T-cell (primary cell): ENCODE measurements around the gene MED19. TPM values are rescaled to one million over a fixed set of nuclear protein-coding genes. Genes with fewer than 3 reads are reported as not detected.

Source experiments
- ATAC-seq, 4 experiments: fragments of 200-7000 bp in 3 of 4; fragments of 150-1000 bp in 1 of 4; cut with Tn5 transposase; replicated peaks in 1 of 4; 1 replicate in 3 of 4; 2 replicates in 1 of 4; pipeline ENCODE4 v1.10.0; 2021; ENCODE audit warnings: moderate library complexity in 3 of 4, mild to moderate bottlenecking in 2 of 4, moderate number of reproducible peaks in 1 of 4
- CTCF ChIA-PET, 2 donors: fragments of 300-600 bp; sonication (Branson Sonifier 250); formaldehyde crosslinking; loops; one replicate each; lab custom pipeline; 2022; ENCODE audit warnings: antibody characterized with exemption in 2 of 2; lab: Charles Lee
- POLR2A ChIA-PET, 2 donors: fragments of 300-600 bp; sonication (Branson Sonifier 250); formaldehyde crosslinking; loops; one replicate each; lab custom pipeline; 2022; ENCODE audit warnings: antibody characterized with exemption in 2 of 2; lab: Charles Lee
- DNase-seq, 35 experiments: peaks; one replicate each; pipeline versions ENCODE4 v3.0.0 to v3.0.0-alpha.2; 2013 to 2023
- H3K27ac ChIP-seq: one replicate; pipeline ENCODE4 v1.5.1; 2013; ENCODE audit warnings: low read length
- H3K27me3 ChIP-seq, 2 experiments: replicated peaks in 1 of 2; 1 replicate in 1 of 2; 2 replicates in 1 of 2; pipeline versions ENCODE4 v1.6.1 to v1.7.0; 2013; ENCODE audit warnings: low read length in 1 of 2, mixed read lengths in 1 of 2; ENCODE audit not compliant: control insufficient read depth in 2 of 2, insufficient read depth in 2 of 2; ENCODE audit errors: extremely low read depth in 1 of 2
- H3K36me3 ChIP-seq, 2 donors: 1 replicate in 1 of 2; 2 replicates in 1 of 2; pipeline versions ENCODE4 v1.6.1 to v1.7.0; 2013; ENCODE audit warnings: low read length in 1 of 2; ENCODE audit not compliant: control insufficient read depth in 2 of 2, insufficient read depth in 1 of 2; ENCODE audit errors: extremely low read depth in 1 of 2
- H3K4me1 ChIP-seq, 2 experiments: 1 replicate in 1 of 2; 2 replicates in 1 of 2; pipeline versions ENCODE4 v1.6.1 to v1.7.0; 2013; ENCODE audit warnings: low read length in 2 of 2, mixed read lengths in 1 of 2; ENCODE audit not compliant: insufficient read depth in 2 of 2, control insufficient read depth in 1 of 2; ENCODE audit errors: extremely low read depth in 1 of 2
- H3K4me3 ChIP-seq, 2 donors: 1 replicate in 1 of 2; 2 replicates in 1 of 2; pipeline versions ENCODE4 v1.5.1 to v1.7.0; 2013; ENCODE audit warnings: mild to moderate bottlenecking in 2 of 2, low read length in 1 of 2, moderate library complexity in 1 of 2; ENCODE audit not compliant: control insufficient read depth in 1 of 2; ENCODE audit errors: extremely low read depth in 1 of 2
- H3K9me3 ChIP-seq: 2 replicates; pipeline ENCODE4 v1.7.0; 2013
- H3K27ac Mint-ChIP-seq, 2 donors: one replicate each; pipeline ENCODE4 v1.8.0; 2020 to 2021; ENCODE audit warnings: mild to moderate bottlenecking in 2 of 2, mixed read lengths in 2 of 2
- H3K27me3 Mint-ChIP-seq, 2 donors: one replicate each; pipeline ENCODE4 v1.8.0; 2021 to 2022; ENCODE audit warnings: mixed read lengths in 2 of 2
- H3K36me3 Mint-ChIP-seq: one replicate; pipeline ENCODE4 v1.8.0; 2021; ENCODE audit warnings: mixed read lengths
- H3K4me1 Mint-ChIP-seq, 3 donors: one replicate each; pipeline ENCODE4 v1.8.0; 2020 to 2022; ENCODE audit warnings: mixed read lengths in 3 of 3, mild to moderate bottlenecking in 1 of 3
- H3K4me3 Mint-ChIP-seq, 3 donors: one replicate each; pipeline ENCODE4 v1.8.0; 2020 to 2022; ENCODE audit warnings: mild to moderate bottlenecking in 3 of 3, mixed read lengths in 3 of 3, moderate library complexity in 3 of 3
- H3K9me3 Mint-ChIP-seq, 3 donors: one replicate each; pipeline ENCODE4 v1.8.0; 2020 to 2022; ENCODE audit warnings: mixed read lengths in 3 of 3
- whole genome bisulfite sequencing: methylation state at CpG from one replicate; pipeline ENCODE4 v1.1.5; 2013; ENCODE audit warnings: missing lambda C conversion rate; ENCODE audit not compliant: insufficient coverage; 5-methylcytosine and 5-hydroxymethylcytosine counted together
- total RNA-seq, 35 experiments: library from RNA in 6 of 35; stranded (reverse) in 6 of 35; fragments of 120-200 nt in 1 of 35; gene quantifications; one replicate each; pipeline versions ENCODE4 v1.2.1 to v1.2.4 and lab custom pipeline; 2013 to 2026

MED19 gene
- total RNA-seq, 5 donors from 2014 or later (not counting 1 experiment from before 2014, with no cell fraction given), result 11.4 to 14.8 (median 12.7) TPM

GRCh38 chr11:57746920-57747319 is 34.9 kb upstream of the MED19 start:
- no peak for ATAC-seq
- Histone ChIP-seq H3K4me1 (peaks cover 9 to 22% of the 10 kb centered on the region in 2 experiments), H3K36me3 (peaks cover 15 to 35% of the 10 kb centered on the region in 2 donors), H3K27me3 (no peaks in the 10 kb centered on the region), H3K4me3 (no peak overlapping the region), H3K9me3 (no peaks in the 10 kb centered on the region), H3K27ac (no peak overlapping the region)
- Mint-ChIP-seq H3K27me3 (no peaks in the 10 kb centered on the region), H3K9me3 (no peaks in the 10 kb centered on the region), H3K27ac (peak overlapping the region; percentile 53 to 62), H3K4me3 (no peak overlapping the region), H3K36me3 (peaks cover 24% of the 10 kb centered on the region), H3K4me1 (peaks cover 41 to 44% (median 43%) of the 10 kb centered on the region in 3 donors)
- CTCF ChIA-PET, result interaction anchor here (0.6 to 1.0 kb wide), 5 partner anchors 54 to 427 kb away, joined by 3 to 4 read pairs (median 4); no protein-coding TSS in a partner anchor
- DNase-seq, result no peak
- POLR2A ChIA-PET, result interaction anchor here (0.6 kb wide), 3 partner anchors 35 to 401 kb away, joined by 4 to 10 read pairs (median 5); partner anchors contain the start of gene MED19 (in 1 of the 2)
- no CpG with 5 or more reads among the region's 1 CpG for WGBS

DNA sequence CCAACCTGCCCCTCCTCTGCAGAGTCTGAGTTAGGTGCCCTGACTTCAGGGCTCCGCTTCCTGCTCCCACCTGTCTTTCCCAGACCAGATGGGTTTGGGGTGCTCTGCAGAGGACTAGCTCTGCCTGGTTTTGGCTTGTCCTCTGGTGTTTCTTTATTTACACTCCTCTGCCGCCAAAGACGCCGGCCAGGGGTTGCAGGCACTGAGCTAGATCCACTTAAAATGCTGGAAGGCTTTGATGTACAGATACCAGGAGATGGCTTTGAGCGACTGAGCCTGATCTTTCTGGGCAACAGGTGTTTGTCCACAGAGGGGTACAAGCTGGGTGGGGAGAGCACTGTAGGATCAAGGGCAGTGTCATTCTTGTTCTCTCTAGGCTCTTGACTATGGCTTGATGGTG is 33.2 kb upstream of the MED19 start:
- Mint-ChIP-seq H3K27me3 (no peaks in the 10 kb centered on the region), H3K4me1 (peaks cover 46 to 51% (median 49%) of the 10 kb centered on the region in 3 donors), H3K27ac (peak overlapping the region; percentile 55 to 59), H3K36me3 (peaks cover 25% of the 10 kb centered on the region), H3K9me3 (no peaks in the 10 kb centered on the region), H3K4me3 (no peak overlapping the region)
- peaks cover 9 to 28% of the 10 kb centered on the region in 2 experiments for H3K4me1 ChIP-seq
- DNase-seq (no peak), ATAC-seq (no peak)
- H3K9me3 ChIP-seq, result no peaks in the 10 kb centered on the region
- WGBS, result 94% methylated on average over 5 of the region's 5 CpGs
- CTCF ChIA-PET, result no interaction called here
- POLR2A ChIA-PET, result no interaction called here
- peaks cover 15 to 35% of the 10 kb centered on the region in 2 donors for H3K36me3 ChIP-seq
- H3K27ac ChIP-seq, result no peak overlapping the region
- H3K27me3 ChIP-seq, result no peaks in the 10 kb centered on the region
- no peak overlapping the region for H3K4me3 ChIP-seq

GRCh38 chr11:57744357-57744756 is 32.3 kb upstream of the MED19 start:
- WGBS, result 100% methylated on average over 1 of the region's 2 CpGs
- Histone ChIP-seq H3K4me1 (peaks cover 9 to 28% of the 10 kb centered on the region in 2 experiments), H3K9me3 (no peaks in the 10 kb centered on the region), H3K27ac (no peak overlapping the region), H3K4me3 (no peak overlapping the region), H3K27me3 (no peaks in the 10 kb centered on the region), H3K36me3 (peaks cover 15 to 35% of the 10 kb centered on the region in 2 donors)
- peaks cover 46 to 51% (median 51%) of the 10 kb centered on the region in 3 donors for H3K4me1 Mint-ChIP-seq
- peak overlapping the region; percentile 53 to 79 for H3K27ac Mint-ChIP-seq
- peak overlapping the region in 2 of 3 donors; percentile 18 to 39 for H3K4me3 Mint-ChIP-seq
- H3K27me3 Mint-ChIP-seq, result no peaks in the 10 kb centered on the region
- H3K9me3 Mint-ChIP-seq, result no peaks in the 10 kb centered on the region
- ATAC-seq, result no peak
- H3K36me3 Mint-ChIP-seq, result peaks cover 28% of the 10 kb centered on the region
- no peak for DNase-seq
- ChIA-PET CTCF (interaction anchor here in 1 of 2 donors (0.5 kb wide), 2 partner anchors 12 to 32 kb away, joined by 3 to 4 read pairs; partner anchors contain the start of genes MED19 and TMX2), POLR2A (no interaction called here)

DNA sequence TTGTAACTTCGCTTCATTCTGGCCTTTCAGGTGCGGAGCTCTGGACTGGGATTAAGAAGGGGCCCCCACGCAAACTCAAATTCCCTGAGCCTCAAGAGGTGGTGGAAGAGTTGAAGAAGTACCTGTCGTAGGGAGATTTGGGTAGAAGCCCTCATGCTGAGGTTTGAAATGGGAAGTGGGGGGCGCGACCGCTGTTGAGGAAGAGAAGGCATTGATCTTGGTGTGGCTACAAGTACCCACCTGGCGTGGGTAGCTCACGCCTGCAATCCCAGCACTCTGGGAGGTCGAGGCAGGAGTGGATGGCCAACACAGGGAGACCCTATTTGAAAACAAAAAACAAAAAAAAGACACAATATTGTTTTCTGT is 30.1 kb upstream of the MED19 start:
- Mint-ChIP-seq H3K4me3 (peak overlapping the region; percentile 93 to 99 (median 96)), H3K27ac (peak overlapping the region; percentile 97 to 99), H3K9me3 (no peaks in the 10 kb centered on the region), H3K27me3 (no peaks in the 10 kb centered on the region), H3K36me3 (peaks cover 42% of the 10 kb centered on the region), H3K4me1 (peaks cover 43 to 49% (median 46%) of the 10 kb centered on the region in 3 donors)
- WGBS, result 5% methylated on average over 7 of the region's 10 CpGs
- no peak for DNase-seq
- ATAC-seq, result no peak
- POLR2A ChIA-PET, result interaction anchor here (0.5 to 1.7 kb wide), 7 partner anchors 30 to 322 kb away, joined by 3 to 6 read pairs (median 4); partner anchors contain the start of genes MED19 (in 1 of the 2) and TMX2 (in 1 of the 2)
- Histone ChIP-seq H3K4me3 (peak overlapping the region; percentile 73 to 74), H3K9me3 (no peaks in the 10 kb centered on the region), H3K36me3 (peaks cover 15 to 56% of the 10 kb centered on the region in 2 donors), H3K4me1 (peaks cover 9 to 28% of the 10 kb centered on the region in 2 experiments), H3K27me3 (no peaks in the 10 kb centered on the region), H3K27ac (peak overlapping the region; percentile 86)
- CTCF ChIA-PET, result interaction anchor here (0.6 to 2.3 kb wide), 6 partner anchors 27 to 826 kb away, joined by 3 to 22 read pairs (median 3); no protein-coding TSS in a partner anchor

GRCh38 chr11:57741132-57742086 is 29.4 kb upstream of the MED19 start, which contains the start of gene SELENOH:
TSS of gene SELENOH (plus strand) at chr11:57741491. CDS start at chr11:57741596, 105 bp downstream.
- Histone ChIP-seq H3K4me3 (peak within 1 kb of the TSS; percentile 73 to 74), H3K27me3 (no peaks in the 10 kb centered on the region), H3K9me3 (no peaks in the 10 kb centered on the region), H3K4me1 (peaks cover 9 to 28% of the 10 kb centered on the region in 2 experiments), H3K27ac (peak within 1 kb of the TSS; percentile 86), H3K36me3 (peaks cover 15 to 56% of the 10 kb centered on the region in 2 donors)
- WGBS, result under 1% methylated on average over 66 of the region's 75 CpGs
- ATAC-seq (peak; percentile 83 to 88 (median 86)), DNase-seq (peak; percentile 84 to 94 (median 88))
- H3K9me3 Mint-ChIP-seq, result no peaks in the 10 kb centered on the region
- POLR2A ChIA-PET, result interaction anchor here (0.5 to 1.7 kb wide), 9 partner anchors 10 to 322 kb away, joined by 3 to 6 read pairs (median 4); partner anchors contain the start of genes MED19 (in 1 of the 2) and TMX2 (in 1 of the 2)
- H3K36me3 Mint-ChIP-seq, result peaks cover 42% of the 10 kb centered on the region
- peak within 1 kb of the TSS; percentile 97 to 99 for H3K27ac Mint-ChIP-seq
- CTCF ChIA-PET, result interaction anchor here (0.5 to 2.3 kb wide), 6 partner anchors 27 to 827 kb away, joined by 3 to 22 read pairs (median 4); partner anchors contain the start of gene ZDHHC5 (in 1 of the 2)
- H3K27me3 Mint-ChIP-seq, result no peaks in the 10 kb centered on the region
- H3K4me3 Mint-ChIP-seq, result peak within 1 kb of the TSS; percentile 93 to 99 (median 96)
- H3K4me1 Mint-ChIP-seq, result peaks cover 40 to 43% (median 42%) of the 10 kb centered on the region in 3 donors
